ENCODE measurements around the gene TGFB1I1.
"Not testable (repeated sequence)": the region's sequence is repeated elsewhere in the genome, so short reads cannot be mapped to it uniquely, and the experiment has no call there.

Gene TGFB1I1

DNA sequence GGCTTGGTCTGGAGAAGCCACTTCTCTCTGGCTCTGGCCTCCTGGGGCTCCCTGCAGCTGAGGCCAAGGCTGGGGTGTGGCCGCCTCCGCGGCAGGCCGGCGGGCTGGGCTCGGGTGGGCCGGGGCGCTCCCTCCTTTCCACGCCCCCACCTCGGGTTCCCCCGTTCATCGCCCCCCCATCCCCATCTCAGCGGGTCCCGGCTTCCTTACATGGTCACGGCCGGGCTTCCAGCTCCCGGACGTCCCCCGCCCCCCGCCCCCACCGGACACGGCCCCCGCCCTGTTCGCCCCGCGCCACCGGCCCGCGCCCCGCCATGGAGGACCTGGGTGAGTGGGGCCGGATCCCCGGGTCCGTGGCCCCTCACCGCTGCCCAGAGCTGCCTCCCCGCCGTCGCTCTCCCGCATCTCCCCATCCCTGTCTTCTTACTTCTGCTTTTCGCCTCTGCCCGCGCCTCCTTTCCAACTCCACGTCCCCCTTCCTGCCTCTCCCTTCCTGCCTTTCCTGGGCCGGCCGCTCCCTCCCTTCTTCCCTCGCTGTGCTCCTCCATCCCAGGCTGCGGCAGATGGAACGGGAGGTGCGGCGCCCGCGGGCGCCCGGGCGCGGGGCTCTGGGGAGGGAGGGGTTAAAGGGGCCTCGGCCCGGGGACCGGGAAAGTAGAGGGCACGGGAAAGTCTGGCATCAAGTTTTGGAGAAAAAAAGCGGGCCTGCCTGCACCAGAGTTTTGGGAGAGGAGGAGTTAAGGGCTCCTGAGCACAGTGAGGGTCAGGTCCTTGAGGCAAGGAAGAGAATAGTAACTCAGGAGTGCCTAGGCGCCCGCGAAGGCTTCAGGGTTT is at the start of gene TGFB1I1:
TGFB1I1 (plus strand) TSS at position 278 of the 834 bp plus-strand sequence; CDS start at position 315, 37 bp downstream.
- DNase-seq (ENCODE audit: low spot score), result no peak

DNA sequence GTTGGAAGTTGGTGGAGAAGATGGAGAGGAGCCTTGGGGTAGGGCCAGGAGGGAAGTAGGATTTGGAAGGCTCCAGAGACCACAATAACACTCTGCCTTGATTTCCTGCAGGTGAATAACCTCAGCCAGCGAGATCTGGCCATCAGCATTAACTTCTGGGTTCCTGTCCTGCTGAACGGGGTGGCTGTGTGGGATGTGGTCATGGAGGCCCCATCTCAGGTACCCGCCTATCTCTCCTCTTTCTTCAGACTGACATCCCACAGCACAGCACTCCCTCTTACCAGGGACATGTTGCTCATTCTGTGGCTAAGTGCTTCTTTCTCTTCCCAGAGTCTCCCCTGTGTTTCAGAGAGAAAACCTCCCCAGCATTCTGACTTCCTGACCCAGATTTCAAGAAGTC is 48.7 kb upstream of the TGFB1I1 start:
- DNase-seq (ENCODE audit: low spot score), result no peak

GRCh38 chr16:31423801-31424200 is 48.2 kb upstream of the TGFB1I1 start:
- DNase-seq (ENCODE audit: low spot score), result no peak

DNA sequence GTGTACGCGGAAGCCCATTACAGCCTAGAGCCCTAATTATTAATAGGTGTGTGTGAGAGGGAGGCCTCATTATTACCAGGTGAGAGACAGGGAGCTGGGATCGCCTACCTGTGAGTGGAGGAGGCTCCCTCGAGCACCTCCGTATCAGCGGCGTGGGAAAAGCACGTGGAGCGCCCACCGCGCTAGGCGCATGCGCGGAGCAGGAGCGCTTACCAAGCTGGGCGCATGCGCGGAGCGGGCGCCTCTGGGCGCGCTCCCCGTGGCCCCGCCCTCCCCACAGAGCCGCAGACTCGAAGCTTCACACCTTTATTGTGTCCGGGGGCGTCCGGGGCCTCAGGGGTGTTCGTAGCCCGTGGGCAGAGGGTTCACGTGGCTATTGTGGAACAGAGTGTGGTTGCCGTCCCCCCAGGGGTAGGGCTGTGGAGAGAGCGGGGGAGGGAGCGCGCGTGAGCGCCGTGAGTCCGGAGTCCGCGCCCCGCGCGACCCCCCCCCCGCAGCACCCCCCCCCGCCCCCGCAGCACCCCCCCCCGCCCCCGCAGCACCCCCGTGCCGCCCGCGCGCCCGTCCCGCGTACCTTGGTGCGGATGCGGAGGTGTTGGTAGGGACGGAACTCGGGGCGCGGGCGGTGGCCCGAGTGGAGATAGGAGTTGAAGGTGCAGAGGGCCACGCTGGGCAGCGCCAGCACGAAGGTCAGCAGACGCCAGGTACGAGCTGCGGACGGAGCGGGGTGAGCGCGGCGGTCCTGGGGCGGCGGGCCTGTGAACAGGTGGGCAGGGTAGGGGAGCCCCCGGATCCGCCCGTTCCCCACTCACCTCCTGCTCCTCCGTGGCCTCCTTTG is 44.3 kb upstream of the TGFB1I1 start:
- no peak for DNase-seq (ENCODE audit: low spot score)

DNA sequence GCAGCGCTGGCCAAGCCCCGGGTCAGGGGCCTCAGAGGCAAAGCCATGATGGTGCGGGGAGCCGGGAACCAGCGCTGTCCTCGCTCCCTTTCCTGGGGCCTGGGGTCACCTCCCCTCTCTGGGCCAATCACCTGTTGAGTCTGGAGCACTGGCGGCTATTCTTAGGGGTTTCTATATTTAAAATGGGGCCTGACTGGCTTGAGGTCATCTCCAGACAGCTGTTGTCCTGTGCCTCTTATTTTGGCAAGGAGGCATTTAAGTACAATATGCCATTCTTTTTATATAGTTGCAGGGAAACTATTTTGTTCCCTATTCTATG is 43.7 kb upstream of the TGFB1I1 start, which contains the start of gene COX6A2:
COX6A2 (minus strand) TSS at position 82 of the 319 bp plus-strand sequence; CDS start at position 47, 35 bp downstream.
- DNase-seq (ENCODE audit: low spot score), result no peak

DNA sequence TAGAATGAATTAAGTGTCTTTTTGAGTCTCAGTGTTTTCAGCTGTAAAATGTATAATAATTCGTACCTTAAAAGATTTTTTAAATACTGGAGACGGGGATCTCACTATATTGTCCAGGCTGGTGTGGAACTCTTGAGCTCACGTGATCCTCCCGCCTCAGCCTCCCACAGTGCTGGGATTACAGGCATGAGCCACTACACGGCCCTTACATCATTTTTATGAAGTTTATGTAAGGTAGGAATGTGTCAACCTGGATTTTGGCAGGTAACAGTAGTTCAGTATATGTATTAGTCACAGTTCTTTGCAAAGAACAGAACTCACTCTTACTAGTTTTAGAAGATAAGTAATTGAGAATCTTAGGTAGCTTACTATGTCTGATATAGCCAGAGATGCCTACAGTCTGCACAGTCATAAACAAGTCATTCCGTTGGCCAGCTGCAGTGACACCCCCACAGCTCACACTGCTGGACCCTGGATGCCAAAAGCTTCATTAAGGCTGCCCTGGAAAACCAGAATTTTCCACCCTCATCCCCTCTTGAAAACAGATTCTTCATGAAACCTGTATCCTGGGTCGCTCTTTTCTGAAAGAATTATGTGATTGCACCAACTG is 43.2 kb upstream of the TGFB1I1 start:
- no peak for DNase-seq (ENCODE audit: low spot score)

- no peak for DNase-seq (ENCODE audit: low spot score)
Observed at GRCh38 chr16:31429314-31429713, 42.6 kb upstream of the TGFB1I1 start.

DNA sequence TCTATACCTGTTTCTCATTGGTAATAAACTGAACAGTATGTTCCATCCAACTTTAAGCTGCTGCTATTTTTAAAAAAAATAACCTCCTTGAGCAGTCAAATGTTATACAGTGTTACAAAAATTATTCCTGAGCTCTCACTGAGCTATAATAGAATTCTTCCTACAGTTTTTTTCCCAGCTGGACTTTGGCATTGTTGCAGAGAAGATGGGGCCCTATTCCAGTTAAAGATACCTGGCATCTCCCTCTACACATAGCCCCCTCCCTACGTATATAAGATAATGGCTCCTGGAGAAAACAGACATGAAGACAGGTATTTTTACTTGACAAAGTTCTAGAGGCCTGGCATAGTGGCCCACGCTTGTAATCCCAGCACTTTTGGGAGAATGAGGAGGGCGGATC is 42.2 kb upstream of the TGFB1I1 start:
- DNase-seq (ENCODE audit: low spot score), result no peak

DNA sequence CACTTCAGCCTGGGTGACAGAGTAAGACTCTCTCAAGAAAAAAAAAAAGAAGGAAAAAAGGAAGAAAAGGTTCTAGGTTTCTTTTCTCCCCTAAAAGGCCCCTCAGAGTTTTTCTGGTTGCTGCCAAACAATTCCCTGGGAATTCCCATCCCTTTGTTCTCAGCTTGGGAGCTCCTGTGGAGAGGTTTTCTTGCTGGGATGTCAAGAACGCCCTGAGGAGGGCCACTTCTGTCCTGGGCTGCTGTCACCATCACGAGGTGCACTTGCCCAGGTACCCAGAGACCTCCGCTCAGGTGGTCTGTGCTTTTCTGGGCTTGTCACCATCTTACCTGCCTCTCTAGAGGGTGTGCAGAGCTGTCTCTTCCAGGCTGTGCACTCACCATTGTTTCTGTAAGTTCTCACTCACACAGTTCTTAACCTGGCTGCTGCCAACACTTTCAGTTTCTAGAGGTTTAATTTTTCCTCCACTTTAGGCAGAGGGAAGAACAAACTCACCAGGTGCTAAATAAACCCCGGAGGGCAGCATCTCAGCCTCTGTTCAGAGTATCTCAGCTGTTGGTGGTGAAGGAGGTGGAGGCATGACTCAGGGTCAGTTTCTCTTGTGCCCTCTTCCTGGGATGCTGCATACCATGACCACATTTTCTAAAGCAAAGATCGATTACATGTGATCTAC is 41.4 kb upstream of the TGFB1I1 start:
- no peak for DNase-seq (ENCODE audit: low spot score)

GRCh38 chr16:31435341-31436220 is 36.4 kb upstream of the TGFB1I1 start:
- DNase-seq (ENCODE audit: low spot score), result no peak

GRCh38 chr16:31436221-31437045 is 35.5 kb upstream of the TGFB1I1 start:
- DNase-seq (ENCODE audit: low spot score), result no peak

GRCh38 chr16:31438414-31438813 is 33.5 kb upstream of the TGFB1I1 start:
- DNase-seq (ENCODE audit: low spot score), result no peak

- DNase-seq (ENCODE audit: low spot score), result not testable (repeated sequence)
Observed at GRCh38 chr16:31439023-31439422, 32.9 kb upstream of the TGFB1I1 start.

- DNase-seq (ENCODE audit: low spot score), result no peak
Observed at GRCh38 chr16:31439519-31439918, 32.4 kb upstream of the TGFB1I1 start.

DNA sequence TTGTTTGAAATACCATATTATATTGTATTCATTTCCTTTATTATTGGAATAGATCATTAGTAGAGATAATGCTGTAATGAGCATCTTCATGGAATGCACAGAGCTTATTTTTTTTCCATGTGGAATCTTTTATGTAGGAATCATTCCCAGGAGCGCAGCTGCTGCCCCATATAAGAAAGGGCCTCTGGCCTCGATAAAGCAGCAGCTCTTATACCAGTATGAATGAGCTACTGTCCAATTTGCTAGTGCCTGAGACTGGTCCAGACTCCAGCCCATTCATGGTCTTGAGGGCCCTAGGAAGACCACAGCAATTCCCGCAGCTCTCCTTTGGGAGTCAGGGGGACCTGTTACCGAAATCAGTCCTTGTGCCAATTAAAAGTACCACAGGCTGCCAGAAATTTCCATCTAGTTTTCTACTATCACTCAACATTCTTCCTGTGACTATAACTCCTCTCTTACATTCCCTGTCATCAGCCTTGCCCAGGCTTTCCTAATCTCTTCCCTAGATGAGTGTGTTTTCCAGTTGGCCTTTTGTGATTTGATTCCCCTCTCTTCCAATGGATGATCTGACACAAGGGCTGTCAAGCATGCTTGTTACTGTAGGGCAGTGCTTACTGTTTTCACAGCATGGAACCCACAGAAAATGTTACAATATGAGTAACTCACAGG is 31.3 kb upstream of the TGFB1I1 start:
- no peak for DNase-seq (ENCODE audit: low spot score)

DNA sequence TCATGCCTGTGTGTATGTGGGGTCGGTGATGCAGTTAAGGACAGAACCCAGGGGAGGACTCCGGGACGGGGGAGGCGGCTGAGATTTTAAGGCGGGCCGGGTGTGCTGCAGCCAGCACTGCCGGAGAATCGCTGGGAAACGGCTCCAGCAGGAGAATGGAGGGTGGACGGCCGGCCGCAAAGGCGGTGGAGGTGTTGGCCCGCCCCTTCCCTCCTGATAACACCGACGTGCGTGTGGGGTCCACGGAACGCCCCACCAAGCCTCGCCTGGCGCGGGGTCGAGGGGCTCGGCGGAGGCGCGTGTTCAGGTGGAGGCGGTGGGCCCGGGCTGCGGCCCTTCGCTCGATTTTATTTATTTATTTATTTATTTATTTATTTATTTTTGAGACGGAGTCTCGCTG is 30.0 kb upstream of the TGFB1I1 start:
- DNase-seq (ENCODE audit: low spot score), result no peak

DNA sequence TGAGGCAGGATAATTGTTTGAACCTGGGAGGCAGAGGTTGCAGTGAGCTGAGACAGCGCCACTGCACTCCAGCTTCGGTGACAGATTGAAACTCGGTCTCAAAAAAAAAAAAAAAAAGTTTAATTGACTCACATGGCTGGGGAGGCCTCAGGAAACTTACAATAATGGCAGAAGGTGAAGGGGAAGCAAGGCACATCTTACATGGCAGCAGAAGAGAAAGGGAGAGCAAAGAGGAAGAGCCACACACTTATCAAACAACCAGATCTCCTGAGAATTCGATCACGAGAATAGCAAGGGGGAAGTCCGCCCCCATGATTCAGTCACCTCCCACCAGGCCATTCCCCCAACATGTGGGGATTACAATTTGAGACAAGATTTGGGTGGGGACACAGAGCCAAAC is 26.0 kb upstream of the TGFB1I1 start:
- DNase-seq (ENCODE audit: low spot score), result not testable (repeated sequence)

GRCh38 chr16:31451201-31451600 is 20.8 kb upstream of the TGFB1I1 start:
- DNase-seq (ENCODE audit: low spot score), result no peak

- DNase-seq (ENCODE audit: low spot score), result no peak
Observed at GRCh38 chr16:31451681-31452351, 20.1 kb upstream of the TGFB1I1 start.
